HG03558 (cell line): ENCODE data around the gene RTKN.
"Not testable (repeated sequence)": the region's sequence is repeated elsewhere in the genome, so short reads cannot be mapped to it uniquely, and the experiment has no call there.

ENCODE experiments used
- ATAC-seq: cut with Tn5 transposase; IDR thresholded peaks from one replicate; pipeline ENCODE4 v1.9.1; 2021; ENCODE audit warnings: moderate number of reproducible peaks; ENCODE audit not compliant: unreplicated experiment; ENCODE audit errors: extremely low read depth

Gene RTKN

DNA sequence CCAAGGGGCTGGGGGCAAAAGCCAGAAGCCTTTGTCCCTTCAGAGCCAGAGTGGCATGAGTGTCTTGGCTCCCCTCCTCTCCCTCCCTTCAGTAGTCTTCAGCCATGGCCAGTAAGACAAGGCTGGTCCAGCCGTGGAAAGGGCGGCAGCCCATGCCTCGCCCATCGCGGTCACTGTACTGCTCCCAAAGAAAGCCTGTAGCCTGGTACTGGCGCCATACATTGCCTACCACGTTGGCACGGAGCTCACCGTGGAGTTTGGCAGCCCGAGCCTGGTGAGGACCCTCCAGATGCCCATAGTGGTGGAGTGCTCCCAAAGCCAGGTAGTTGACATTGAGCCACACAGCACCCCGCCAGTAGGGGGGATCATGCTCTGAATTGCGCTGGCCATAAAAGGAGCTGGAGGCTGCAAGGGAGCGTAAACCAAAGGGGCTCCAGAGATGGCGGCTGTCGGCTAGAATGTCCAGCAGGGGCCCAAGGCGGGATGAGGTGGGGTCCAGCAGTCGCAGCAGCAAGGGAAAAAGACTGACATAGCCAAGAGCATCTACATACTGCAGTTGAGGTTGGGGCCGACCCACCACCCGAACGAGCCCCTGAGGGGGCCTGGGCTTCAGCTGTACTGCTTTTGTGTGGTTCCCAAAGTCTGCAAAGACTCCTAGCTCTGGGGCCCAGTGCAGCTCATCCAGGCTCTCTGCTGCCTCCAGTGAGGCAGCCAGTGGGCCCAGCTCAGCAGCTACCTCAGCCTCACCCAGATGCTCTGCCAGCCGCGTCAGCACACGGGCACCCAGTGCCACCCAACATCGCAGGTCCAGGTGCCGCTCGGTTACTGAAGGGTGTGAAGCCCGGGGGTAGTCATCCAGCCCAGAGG lies 19.7 kb upstream of the RTKN start:
- ATAC-seq, result no peak

DNA sequence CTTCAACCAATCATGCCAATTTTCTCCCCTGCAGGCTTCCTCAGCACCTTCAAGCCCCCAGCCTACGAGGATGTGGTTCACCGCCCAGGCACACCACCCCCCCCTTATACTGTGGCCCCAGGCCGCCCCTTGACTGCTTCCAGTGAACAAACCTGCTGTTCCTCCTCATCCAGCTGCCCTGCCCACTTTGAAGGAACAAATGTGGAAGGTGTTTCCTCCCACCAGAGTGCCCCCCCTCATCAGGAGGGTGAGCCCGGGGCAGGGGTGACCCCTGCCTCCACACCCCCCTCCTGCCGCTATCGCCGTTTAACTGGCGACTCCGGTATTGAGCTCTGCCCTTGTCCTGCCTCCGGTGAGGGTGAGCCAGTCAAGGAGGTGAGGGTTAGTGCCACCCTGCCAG lies 18.4 kb upstream of the RTKN start:
- not testable (repeated sequence) for ATAC-seq

DNA sequence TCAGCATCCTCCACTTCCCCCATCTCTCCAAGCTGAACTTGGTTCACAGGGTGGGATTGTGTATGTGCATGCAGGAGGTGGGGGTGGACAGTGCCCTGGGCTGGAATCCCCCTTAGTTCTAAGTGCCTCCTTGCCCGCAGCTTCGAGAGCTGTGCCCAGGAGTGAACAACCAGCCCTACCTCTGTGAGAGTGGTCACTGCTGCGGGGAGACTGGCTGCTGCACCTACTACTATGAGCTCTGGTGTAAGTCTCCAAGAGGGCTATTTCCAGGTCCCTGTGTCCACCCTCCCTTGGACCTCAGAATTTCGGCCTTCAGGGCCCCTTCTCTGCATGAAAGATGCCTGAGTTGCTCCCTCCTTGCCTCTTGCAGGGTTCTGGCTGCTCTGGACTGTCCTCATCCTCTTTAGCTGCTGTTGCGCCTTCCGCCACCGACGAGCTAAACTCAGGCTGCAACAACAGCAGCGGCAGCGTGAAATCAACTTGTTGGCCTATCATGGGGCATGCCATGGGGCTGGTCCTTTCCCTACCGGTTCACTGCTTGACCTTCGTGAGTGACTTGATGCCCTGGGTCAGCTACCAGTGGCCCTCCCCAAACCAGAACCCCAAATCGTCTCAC lies 17.9 kb upstream of the RTKN start:
- not testable (repeated sequence) for ATAC-seq

DNA sequence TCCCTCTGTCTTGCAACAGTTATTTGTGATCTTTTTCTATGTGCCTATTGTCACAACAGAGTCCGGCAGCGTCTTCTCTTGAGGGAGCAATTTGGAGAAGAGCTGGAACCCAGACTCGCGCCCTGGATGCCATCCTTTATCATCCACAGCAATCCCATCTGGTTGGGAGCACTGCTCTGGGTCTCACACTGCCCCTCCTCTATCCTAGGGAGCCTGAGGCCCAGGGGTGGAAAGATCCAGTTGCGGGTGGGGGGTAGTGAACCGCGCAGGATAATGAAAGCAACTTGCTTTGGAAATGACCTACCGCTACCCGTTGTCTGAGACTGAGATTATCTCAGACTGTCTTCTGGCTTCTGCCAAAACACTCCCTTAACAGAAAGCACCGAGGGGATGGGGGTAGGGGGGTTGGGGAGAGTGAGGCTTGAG lies 17.2 kb upstream of the RTKN start:
- no peak for ATAC-seq

DNA sequence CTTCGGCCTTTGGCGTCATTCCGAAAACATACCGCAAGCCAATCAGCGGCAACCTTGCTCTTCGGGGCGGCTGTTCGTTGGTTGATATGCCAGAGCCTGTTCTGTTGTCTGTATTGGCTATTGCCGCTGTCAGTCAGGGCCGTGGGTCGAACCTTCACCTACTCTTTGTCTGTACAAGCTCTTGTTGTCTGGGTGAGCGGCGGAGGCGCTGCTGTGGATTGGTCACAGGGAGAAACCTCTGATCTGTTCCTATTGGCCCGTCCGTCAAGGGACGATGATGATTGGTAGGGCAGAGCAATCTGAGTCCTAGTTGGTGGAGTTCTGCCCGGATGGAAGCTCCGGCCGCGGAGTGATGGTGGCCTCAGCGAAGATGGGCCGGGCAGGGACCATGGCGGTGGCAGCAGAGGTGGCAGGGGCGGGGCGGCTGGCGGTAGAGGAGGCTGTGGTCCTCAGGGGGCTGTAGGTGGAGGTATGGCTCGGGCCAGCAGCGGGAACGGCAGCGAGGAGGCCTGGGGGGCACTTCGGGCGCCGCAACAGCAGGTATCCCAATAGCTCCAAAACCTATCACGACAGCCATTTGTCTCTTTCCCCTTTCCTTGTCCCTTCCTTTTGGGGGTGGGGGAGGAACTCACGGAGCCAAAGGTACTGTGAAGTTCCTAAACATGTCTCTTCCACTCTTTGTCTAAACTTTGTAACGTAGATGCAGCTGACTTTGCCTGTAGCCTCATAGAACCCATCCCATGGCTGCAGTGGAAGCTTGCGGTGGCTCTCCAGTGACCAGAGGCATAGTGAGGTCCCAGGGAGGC lies 16.6 kb upstream of the RTKN start, which contains the start of gene WBP1:
Gene WBP1, plus strand, starts transcription at position 307 of the 806 bp plus-strand sequence. Its CDS starts 165 bp downstream, at position 472.
- ATAC-seq, result peak; percentile 75

DNA sequence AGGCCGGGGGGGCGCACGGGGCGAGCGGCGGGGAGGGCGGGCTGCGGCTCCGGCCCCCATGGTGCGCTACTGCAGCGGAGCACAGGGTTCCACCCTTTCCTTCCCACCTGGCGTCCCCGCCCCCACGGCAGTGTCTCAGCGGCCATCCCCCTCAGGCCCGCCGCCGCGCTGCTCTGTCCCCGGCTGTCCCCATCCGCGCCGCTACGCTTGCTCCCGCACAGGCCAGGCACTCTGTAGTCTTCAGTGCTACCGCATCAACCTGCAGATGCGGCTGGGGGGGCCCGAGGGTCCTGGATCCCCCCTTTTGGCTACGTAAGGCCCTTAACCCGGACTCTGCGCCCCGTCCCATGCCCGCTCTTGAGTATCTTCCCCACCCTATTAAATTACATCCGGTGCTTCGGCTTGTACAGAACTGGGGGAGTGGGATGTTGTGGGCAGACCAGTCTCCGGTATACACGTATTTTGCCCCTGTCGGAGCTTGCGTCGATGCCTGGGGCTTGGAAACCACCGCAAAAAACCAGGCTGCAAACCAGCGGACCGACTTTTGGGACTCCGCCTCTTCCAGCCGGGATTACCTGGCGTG lies 15.9 kb upstream of the RTKN start:
- ATAC-seq, result no peak

DNA sequence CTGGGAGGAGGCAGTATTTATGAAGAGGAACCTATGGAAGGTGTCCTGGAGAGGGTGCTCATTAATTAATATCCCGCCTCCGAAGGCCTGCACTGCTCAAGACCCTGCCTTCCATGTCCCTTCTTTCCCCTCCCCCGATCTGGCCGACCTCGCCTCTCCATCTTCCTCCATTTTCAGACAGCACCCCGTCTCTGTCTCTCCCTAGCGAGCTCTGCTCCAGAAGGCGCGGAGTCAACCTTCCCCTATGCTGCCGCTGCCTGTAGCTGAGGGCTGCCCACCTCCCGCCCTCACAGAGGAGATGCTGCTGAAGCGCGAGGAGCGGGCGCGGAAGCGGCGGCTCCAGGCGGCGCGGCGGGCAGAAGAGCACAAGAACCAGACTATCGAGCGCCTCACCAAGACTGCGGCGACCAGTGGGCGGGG lies 15.4 kb upstream of the RTKN start:
- no peak for ATAC-seq

DNA sequence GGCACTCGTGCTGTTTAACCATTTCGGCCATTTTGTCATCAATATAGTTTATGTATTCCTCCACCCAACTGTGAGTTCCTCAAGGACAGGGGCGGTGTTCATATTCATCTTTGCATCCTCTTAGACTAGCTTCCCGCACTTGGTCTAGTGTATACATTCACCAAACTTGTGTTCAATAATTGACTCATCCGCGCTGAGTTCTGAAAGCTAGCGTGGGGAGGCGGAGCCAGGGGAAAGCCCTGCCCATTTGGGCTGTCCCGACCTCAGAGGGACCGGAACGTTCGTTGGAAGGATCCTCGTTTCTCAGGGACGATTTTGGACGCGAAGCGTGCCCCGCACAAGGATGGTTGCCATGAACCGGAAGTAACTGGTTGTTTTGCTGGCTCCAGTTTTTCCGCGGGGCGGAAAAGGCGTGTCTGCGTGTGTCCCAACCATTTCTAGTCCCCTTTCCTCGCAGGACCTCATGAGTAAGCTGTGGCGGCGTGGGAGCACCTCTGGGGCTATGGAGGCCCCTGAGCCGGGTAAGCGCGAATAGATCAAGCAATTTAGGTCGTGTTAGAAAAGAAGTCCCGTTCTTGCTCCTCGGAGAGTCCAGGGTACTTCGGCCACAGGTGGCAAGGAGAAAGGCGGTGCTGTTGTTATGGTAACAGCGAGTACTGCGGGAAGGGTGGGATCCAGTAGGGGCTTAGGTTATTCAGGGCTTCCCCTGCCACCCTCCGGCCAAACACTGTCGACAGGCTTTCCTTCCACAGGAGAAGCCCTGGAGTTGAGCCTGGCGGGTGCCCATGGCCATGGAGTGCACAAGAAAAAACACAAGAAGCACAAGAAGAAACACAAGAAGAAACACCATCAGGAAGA lies 13.1 kb upstream of the RTKN start, which contains the start of gene INO80B:
Gene INO80B, plus strand, starts transcription at position 434 of the 858 bp plus-strand sequence. Its CDS starts 30 bp downstream, at position 464.
- ATAC-seq, result peak; percentile 43

DNA sequence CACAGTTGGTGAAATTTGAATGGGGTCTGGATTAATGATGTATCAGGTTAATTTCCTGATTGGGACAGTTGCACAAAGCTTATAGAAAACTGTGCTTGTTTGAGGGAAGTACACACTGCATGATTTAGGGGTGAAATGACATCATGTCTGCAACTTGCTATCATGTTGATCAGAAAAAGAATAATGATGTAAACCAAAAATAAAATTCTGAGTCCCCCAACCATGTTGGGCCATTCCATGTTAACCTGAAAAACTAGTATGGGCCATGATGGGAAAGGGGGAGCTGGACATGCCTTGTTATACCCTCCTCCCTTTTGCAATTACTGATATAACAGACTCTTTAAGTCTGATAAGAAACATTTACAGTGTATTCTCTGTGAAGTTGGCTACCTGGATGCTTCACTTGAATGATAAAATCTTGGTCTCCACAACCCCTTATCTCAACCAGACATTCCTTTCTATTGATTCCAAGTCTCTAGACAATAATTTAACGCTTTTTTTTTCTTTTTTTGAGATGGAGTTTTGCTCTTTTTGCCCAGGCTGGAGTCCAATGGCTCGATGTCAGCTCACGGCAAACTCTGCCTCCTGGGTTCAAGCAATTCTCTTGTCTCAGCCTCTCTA lies 8.9 kb upstream of the RTKN start:
- ATAC-seq, result no peak

DNA sequence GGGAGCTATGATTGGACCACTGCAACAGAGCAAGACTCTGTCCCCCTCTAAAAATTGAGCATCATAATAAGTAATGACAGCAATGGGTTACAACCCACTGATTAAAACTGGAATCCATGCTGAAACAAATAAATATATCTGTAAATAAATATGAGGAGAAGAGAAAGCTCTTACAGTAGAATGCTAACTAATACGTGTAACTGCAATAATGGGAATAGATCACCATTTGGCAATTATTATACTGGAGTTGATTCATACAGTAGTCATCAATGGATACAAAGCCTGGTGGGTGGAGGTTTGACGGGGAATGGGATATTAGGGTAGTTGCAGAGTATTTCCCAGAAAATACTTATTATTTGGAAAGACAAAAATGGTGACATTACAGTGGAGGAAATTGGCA lies 7.0 kb upstream of the RTKN start:
- no peak for ATAC-seq

DNA sequence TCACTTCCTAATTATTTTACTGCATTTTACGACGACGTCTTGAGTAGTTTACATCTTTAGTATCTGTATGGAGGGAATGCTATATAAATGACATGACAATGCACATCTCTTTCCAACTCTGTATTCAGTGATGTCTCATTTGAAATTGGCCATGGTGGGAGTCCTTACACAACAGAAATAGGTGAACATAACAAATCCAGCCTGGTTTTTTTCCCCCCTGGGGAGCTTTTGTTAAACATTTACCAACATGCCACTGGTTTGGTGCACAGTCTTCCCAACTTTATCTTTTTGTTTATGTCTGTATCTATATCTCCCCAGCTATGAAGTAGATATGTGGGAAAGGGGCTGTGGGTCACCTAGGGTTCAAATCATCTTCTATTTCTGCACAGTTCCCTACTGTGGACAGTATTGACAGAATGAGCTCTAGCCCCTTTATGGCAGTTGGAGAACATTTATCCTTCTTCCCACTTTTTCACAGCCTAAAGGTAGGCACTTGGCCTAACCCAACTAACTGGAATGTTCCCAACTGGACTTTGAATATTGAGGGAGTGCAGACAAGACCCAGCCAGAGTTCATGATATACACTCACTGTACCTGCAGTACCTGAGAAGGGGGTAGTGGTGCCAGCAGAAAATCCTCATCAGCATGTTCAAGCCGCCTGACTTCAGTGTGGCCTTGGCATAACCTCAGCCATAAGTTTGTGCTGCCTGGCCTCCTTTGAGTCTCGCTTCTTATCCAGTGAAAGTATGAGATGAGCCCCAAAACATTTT lies 5.7 kb upstream of the RTKN start:
- ATAC-seq, result no peak

DNA sequence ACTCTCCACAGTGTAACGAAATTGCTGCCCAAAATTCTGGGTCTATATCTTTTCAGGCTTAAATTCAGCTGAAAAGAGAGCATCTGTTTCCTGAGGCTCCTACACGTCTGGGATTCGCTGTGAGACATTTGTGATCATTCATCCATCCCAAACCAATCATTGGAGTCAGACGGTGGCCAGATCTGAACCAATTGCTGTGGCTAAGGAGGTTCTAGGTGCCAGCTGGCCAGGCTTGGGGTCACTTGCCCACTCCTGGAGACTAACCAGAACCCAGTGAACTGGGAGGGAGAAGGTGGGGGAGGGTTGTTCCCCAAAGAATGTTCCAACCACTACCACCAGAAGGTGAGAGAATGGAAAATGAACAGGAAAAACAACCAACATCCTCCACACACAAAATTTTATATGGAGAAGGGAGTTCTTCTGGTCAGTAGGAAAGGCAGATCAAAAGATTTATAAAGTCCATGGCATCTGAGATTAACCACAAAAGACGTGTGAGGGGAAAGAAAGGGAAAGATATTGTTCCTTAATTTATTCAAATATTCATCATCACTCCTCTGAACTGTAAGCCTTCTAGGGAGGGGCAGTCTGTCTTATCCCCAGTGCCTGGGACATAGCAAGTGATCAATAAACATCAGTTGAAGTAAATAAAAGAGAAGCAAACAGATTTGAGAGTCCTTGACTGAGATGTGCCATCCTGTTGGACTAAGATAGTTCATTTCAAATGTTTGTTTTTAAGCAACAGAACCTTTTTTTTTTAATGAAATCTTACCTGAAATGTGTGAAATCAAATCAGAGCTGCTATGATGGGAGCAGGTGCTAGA lies 3.0 kb upstream of the RTKN start:
- no peak for ATAC-seq

DNA sequence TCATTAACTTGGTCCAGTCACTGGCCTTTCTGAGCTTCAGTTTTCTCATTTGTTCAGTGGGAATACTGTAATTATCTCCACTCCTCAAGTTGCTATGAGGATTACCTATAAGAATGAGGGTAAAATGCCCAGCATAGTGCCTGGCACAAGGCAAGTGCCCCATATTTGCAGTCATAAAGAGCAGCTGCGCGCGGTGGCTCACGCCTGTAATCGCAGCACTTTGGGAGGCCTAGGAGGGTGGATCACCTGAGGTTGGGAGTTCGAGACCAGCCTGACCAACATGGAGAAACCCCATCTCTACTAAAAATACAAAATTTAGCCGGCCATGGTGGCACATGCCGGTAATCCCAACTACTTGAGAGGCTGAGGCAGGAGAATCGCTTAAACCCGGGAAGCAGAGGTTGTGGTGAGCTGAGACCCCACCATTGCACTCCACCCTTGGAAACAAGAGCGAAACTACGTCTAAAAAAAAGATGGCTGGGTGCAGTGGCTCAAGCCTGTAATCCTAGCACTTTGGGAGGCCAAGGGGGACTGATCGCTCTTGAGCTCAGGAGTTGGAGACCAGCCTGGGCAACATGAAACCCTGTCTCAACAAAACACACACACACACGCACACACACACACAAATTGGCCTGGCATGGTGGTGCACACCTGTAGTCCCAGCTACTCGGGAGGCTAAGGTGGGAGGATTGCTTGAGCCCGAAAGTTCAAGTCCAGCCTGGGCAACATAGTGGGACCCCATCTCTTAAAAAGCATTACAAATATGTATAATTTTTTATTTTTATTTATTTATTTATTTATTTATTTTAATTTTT lies 953 bp upstream of the RTKN start:
- ATAC-seq, result not testable (repeated sequence)

DNA sequence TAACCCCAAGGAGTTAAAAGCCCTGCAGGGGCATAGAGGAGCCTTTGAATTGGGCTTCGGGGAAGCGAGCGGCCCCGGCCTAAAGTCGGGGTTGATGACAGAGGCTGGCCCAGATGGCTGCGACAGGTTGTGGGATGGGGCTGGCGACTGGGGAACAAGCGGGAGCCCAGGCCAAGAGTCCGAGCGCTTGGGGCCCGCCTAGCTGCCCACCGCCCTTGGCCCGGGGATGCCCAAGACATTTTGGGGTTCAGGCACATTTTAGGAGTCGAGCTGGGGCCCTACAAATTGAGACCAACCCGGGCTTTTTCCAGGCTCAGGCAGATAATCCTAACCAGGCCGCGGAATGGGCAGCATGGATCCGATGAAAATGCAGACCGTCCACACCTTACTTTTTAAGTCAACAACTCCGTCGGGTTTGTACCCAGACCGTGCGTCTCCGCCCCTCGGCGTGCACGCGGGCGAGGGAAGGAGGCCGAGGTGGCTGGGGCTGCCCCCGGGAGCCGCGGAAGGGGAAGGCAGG lies 507 bp downstream of the RTKN start:
- no peak for ATAC-seq

DNA sequence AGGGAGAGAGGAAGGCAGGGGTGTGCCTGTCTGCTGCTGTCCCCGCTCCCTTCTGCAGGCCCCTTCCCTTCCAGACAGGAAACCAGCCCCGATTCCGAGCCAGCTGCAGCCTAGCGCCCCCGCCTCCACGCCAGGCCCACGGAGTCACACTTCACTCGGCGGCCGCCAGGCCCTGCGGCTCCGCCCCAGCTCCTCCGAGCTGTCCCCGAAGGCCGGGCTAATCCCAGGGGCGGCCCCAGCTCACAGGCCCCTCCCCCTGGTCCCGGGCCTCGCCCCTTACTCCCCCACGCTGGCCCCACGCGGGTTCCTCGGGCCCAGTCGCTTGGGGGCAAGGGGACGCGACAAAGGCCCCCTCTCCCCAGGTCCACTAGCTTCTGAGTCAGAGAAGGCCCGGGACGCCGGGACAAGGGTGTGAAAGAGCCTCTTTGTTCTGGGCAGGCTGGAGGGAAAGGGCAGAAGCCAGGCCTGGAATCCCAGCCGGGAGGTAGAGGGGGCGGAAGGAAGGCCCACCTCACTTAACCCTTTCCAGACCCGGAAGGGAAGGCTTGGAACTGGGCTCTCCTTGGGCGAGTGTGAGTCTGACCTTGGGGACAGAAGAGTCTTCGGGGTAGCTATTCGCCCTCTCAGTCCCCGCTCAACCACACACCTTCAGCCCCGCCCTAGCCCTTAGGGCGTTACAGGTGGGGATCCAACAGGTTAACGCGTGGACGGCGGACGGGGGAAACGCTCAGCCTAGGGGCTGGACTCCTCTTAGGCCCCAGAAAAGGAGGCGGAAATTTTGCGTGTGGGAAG lies 1.2 kb downstream of the RTKN start:
- ATAC-seq, result peak; percentile 70
